SK-N-SH (cell line): Measurements from ENCODE around the gene ERMARD. TPM values are rescaled to one million over a fixed set of nuclear protein-coding genes. Genes with fewer than 3 reads are reported as not detected.

Experiments
- CTCF ChIA-PET: fragments of 300-600, 350-600 bp; formaldehyde crosslinking; extraction: SDS; loops from one replicate; lab custom pipeline; 2021; lab: Yijun Ruan, JAX
- POLR2A ChIA-PET: fragments of 350-600 bp; sonication (Branson Sonifier 250); formaldehyde crosslinking; extraction: SDS; loops from one replicate; lab custom pipeline; 2020; ENCODE audit warnings: antibody characterized with exemption, inconsistent platforms; lab: Yijun Ruan, JAX
- DNase-seq: peaks from one replicate; pipeline ENCODE4 v3.0.0; 2012
- H2AFZ ChIP-seq: fragments of 200-600 bp; sonication (generic); 2 replicates; pipeline ENCODE4 v1.8.1; 2016; ENCODE audit warnings: antibody characterized with exemption, mild to moderate bottlenecking, low read depth
- H3F3A ChIP-seq: fragments of 200-600 bp; sonication (generic); replicated peaks from 2 replicates; pipeline ENCODE3; 2016; ENCODE audit warnings: antibody characterized with exemption, mild to moderate bottlenecking; ENCODE audit not compliant: insufficient read depth
- H3K27ac ChIP-seq, 2 experiments: fragments of 200-500 bp in 1 of 2; fragments of 200-600 bp in 1 of 2; sonication (Bioruptor generic) in 1 of 2; sonication (generic), shearing (Covaris generic) in 1 of 2; 2 replicates each; pipeline versions ENCODE4 v1.5.1 to v1.6.1; 2014 to 2016; ENCODE audit warnings: low read depth in 2 of 2, inconsistent platforms in 1 of 2, low read length in 1 of 2, mild to moderate bottlenecking in 1 of 2, mixed read lengths in 1 of 2
- H3K27me3 ChIP-seq: fragments of 200-600 bp; sonication (generic), shearing (Covaris generic); 2 replicates; pipeline ENCODE4 v1.6.1; 2016; ENCODE audit warnings: mixed run types; ENCODE audit not compliant: insufficient read depth
- H3K36me3 ChIP-seq, 2 experiments: fragments of 200-500 bp in 1 of 2; fragments of 200-600 bp in 1 of 2; sonication (Bioruptor generic) in 1 of 2; sonication (generic) in 1 of 2; replicated peaks in 1 of 2; 2 replicates each; pipeline versions ENCODE3 to v1.5.1; 2014 to 2016; ENCODE audit warnings: low read length in 1 of 2, mild to moderate bottlenecking in 1 of 2; ENCODE audit not compliant: insufficient read depth in 2 of 2, control insufficient read depth in 1 of 2
- H3K4me1 ChIP-seq, 2 experiments: fragments of 200-500 bp in 1 of 2; fragments of 200-600 bp in 1 of 2; sonication (Bioruptor generic) in 1 of 2; sonication (generic), shearing (Covaris generic) in 1 of 2; 2 replicates each; pipeline versions ENCODE4 v1.5.1 to v1.6.1; 2014 to 2016; ENCODE audit warnings: low read depth in 1 of 2, low read length in 1 of 2, mixed run types in 1 of 2; ENCODE audit not compliant: insufficient read depth in 2 of 2, control insufficient read depth in 1 of 2
- H3K4me2 ChIP-seq: fragments of 200-600 bp; sonication (generic), shearing (Covaris generic); 2 replicates; pipeline ENCODE4 v1.6.1; 2017; ENCODE audit warnings: mixed run types
- H3K4me3 ChIP-seq, 2 experiments: fragments of 200-500 bp in 1 of 2; fragments of 200-600 bp in 1 of 2; sonication (Bioruptor generic) in 1 of 2; sonication (generic), shearing (Covaris generic) in 1 of 2; 2 replicates each; pipeline versions ENCODE4 v1.5.1 to v1.8.1; 2014 to 2016; ENCODE audit warnings: low read depth in 2 of 2, inconsistent platforms in 1 of 2, low read length in 1 of 2, mild to moderate bottlenecking in 1 of 2, mixed read lengths in 1 of 2, moderate library complexity in 1 of 2
- H3K79me2 ChIP-seq: fragments of 200-600 bp; sonication (generic); 2 replicates; pipeline ENCODE4 v1.8.1; 2017; ENCODE audit warnings: mild to moderate bottlenecking; ENCODE audit not compliant: insufficient read depth
- H3K9ac ChIP-seq: fragments of 200-600 bp; sonication (generic); 2 replicates; pipeline ENCODE4 v1.6.1; 2017; ENCODE audit warnings: mixed run types
- H3K9me2 ChIP-seq: fragments of 200-600 bp; sonication (generic); 2 replicates; pipeline ENCODE4 v1.6.1; 2017; ENCODE audit warnings: mixed run types
- H3K9me3 ChIP-seq: fragments of 200-600 bp; sonication (generic); 2 replicates; pipeline ENCODE4 v1.6.1; 2017; ENCODE audit warnings: mixed run types, mild to moderate bottlenecking, moderate library complexity
- H4K20me1 ChIP-seq: fragments of 200-600 bp; sonication (generic); 2 replicates; pipeline ENCODE4 v1.6.1; 2017; ENCODE audit warnings: mild to moderate bottlenecking, mixed run types; ENCODE audit not compliant: insufficient read depth
- CTCF ChIP-seq: fragments of 200-600 bp; sonication (generic); IDR thresholded peaks from 2 replicates; pipeline ENCODE4 v1.6.1; 2017; ENCODE audit warnings: antibody characterized with exemption, mild to moderate bottlenecking, moderate library complexity
- EZH2phosphoT487 ChIP-seq: fragments of 200-600 bp; sonication (generic); IDR thresholded peaks from 2 replicates; pipeline ENCODE4 v1.6.1; 2017; ENCODE audit warnings: low read depth, mixed run types, mild to moderate bottlenecking, antibody characterized with exemption, moderate library complexity, borderline replicate concordance
- FOXJ3 ChIP-seq: sonication (generic); formaldehyde crosslinking; IDR thresholded peaks from 2 replicates; pipeline ENCODE4 v1.5.1; 2020; ENCODE audit warnings: mild to moderate bottlenecking, missing genetic modification reagents
- GABPA ChIP-seq: IDR thresholded peaks from 2 replicates; pipeline ENCODE4 v1.4.0; 2012; ENCODE audit warnings: low read depth, mild to moderate bottlenecking
- GATA2 ChIP-seq: sonication (generic); formaldehyde crosslinking; IDR thresholded peaks from 2 replicates; pipeline ENCODE4 v1.5.0; 2020; ENCODE audit warnings: mild to moderate bottlenecking, missing genetic modification reagents
- IRF3 ChIP-seq: fragments of 150-350 bp; IDR thresholded peaks from 2 replicates; pipeline ENCODE4 v1.6.1; 2016; ENCODE audit warnings: mild to moderate bottlenecking, low read depth, low read length
- JUND ChIP-seq: IDR thresholded peaks from 2 replicates; pipeline ENCODE4 v1.4.0; 2012
- MEF2A ChIP-seq: IDR thresholded peaks from 2 replicates; pipeline ENCODE4 v1.4.0; 2012; ENCODE audit warnings: low read depth, borderline replicate concordance
- MXI1 ChIP-seq: IDR thresholded peaks from 2 replicates; pipeline ENCODE4 v1.6.1; 2012; ENCODE audit warnings: mild to moderate bottlenecking, low read depth, low read length, improper control_type of control experiment
- NRF1 ChIP-seq: IDR thresholded peaks from 2 replicates; pipeline ENCODE4 v1.6.1; 2012; ENCODE audit warnings: low read depth, mild to moderate bottlenecking, low read length
- POLR2AphosphoS5 ChIP-seq: IDR thresholded peaks from 2 replicates; pipeline ENCODE4 v1.6.1; 2012; ENCODE audit warnings: low read depth, low read length
- RAD21 ChIP-seq: IDR thresholded peaks from 2 replicates; pipeline ENCODE4 v1.6.1; 2012; ENCODE audit warnings: mild to moderate bottlenecking, low read length
- RXRA ChIP-seq: IDR thresholded peaks from 2 replicates; pipeline ENCODE4 v1.4.0; 2012; ENCODE audit warnings: low read depth, mild to moderate bottlenecking, borderline replicate concordance
- SMC3 ChIP-seq: IDR thresholded peaks from 2 replicates; pipeline ENCODE4 v1.6.1; 2012; ENCODE audit warnings: low read depth, low read length, improper control_type of control experiment
- TAF1 ChIP-seq: IDR thresholded peaks from 2 replicates; pipeline ENCODE4 v1.6.1; 2012; ENCODE audit warnings: low read depth, mild to moderate bottlenecking, low read length, moderate library complexity, borderline replicate concordance
- TCF12 ChIP-seq: IDR thresholded peaks from 2 replicates; pipeline ENCODE4 v1.4.0; 2012
- USF1 ChIP-seq: IDR thresholded peaks from 2 replicates; pipeline ENCODE4 v1.4.0; 2012; ENCODE audit warnings: low read depth, borderline replicate concordance
- WGBS: methylation state at CpG from one replicate; pipeline ENCODE4 v1.1.6; 2017; ENCODE audit warnings: low lambda C conversion rate; 5-methylcytosine and 5-hydroxymethylcytosine counted together
- polyA plus RNA-seq, 3 experiments: library from polyadenylated mRNA; depleted of rRNA; stranded (reverse); fragments of >200 nt; gene quantifications; 2 replicates each; pipeline ENCODE4 v1.2.3, GENCODE V29; 2012
- TF ChIP-seq, protein P1 (sequence below): IDR thresholded peaks from 2 replicates; pipeline ENCODE4 v1.6.1; 2012; ENCODE audit warnings: mild to moderate bottlenecking, low read depth, low read length, moderate library complexity
- TF ChIP-seq, protein P2 (sequence below): IDR thresholded peaks from 2 replicates; pipeline ENCODE4 v1.4.0; 2012; ENCODE audit warnings: low read depth
- TF ChIP-seq, protein P3 (sequence below): fragments of 150-350 bp; IDR thresholded peaks from 2 replicates; pipeline ENCODE4 v1.6.1; 2017; ENCODE audit warnings: antibody characterized with exemption, low read length, low read depth, borderline replicate concordance

Gene ERMARD
- polyA plus RNA-seq, 1 of the 3 experiments (the other 2 are of a cell fraction), result 43.2 TPM

DNA sequence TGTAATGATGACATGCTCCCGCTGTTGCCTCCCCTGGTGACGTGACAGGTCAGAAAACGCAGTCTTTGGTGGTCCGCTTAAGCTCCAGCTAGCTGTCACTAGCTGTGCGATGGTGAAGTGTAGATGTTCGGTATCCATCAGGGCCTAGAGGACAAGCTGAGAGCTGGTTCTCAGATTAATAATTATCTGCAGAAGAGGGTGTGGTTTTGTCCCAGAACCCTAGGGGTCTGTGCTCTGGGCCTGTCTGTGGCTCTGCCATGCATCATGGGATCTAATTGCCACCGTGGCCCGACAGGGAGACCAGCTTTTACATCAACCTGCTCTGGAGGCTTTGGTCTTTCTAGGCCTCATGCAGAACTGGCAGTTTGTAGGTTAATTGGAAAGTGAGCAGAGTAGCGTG is 34.1 kb downstream of the ERMARD start:
- DNase-seq, result no peak
- WGBS, result 96% methylated on average over 8 of the region's 9 CpGs
- no peak overlapping the region for H2AFZ ChIP-seq
- TF ChIP-seq RXRA (no peak), RAD21 (no peak), MXI1 (no peak), TAF1 (no peak), CTCF (no peak), NRF1 (no peak), FOXJ3 (no peak), USF1 (no peak), JUND (no peak), SMC3 (no peak), POLR2AphosphoS5 (no peak), MEF2A (no peak), GABPA (no peak), GATA2 (CRISPR knock-in tag) (no peak), TCF12 (no peak), EZH2phosphoT487 (no peak), IRF3 (no peak)
- TF ChIP-seq, protein P1, sequence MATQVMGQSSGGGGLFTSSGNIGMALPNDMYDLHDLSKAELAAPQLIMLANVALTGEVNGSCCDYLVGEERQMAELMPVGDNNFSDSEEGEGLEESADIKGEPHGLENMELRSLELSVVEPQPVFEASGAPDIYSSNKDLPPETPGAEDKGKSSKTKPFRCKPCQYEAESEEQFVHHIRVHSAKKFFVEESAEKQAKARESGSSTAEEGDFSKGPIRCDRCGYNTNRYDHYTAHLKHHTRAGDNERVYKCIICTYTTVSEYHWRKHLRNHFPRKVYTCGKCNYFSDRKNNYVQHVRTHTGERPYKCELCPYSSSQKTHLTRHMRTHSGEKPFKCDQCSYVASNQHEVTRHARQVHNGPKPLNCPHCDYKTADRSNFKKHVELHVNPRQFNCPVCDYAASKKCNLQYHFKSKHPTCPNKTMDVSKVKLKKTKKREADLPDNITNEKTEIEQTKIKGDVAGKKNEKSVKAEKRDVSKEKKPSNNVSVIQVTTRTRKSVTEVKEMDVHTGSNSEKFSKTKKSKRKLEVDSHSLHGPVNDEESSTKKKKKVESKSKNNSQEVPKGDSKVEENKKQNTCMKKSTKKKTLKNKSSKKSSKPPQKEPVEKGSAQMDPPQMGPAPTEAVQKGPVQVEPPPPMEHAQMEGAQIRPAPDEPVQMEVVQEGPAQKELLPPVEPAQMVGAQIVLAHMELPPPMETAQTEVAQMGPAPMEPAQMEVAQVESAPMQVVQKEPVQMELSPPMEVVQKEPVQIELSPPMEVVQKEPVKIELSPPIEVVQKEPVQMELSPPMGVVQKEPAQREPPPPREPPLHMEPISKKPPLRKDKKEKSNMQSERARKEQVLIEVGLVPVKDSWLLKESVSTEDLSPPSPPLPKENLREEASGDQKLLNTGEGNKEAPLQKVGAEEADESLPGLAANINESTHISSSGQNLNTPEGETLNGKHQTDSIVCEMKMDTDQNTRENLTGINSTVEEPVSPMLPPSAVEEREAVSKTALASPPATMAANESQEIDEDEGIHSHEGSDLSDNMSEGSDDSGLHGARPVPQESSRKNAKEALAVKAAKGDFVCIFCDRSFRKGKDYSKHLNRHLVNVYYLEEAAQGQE, result no peak
- TF ChIP-seq, protein P2, sequence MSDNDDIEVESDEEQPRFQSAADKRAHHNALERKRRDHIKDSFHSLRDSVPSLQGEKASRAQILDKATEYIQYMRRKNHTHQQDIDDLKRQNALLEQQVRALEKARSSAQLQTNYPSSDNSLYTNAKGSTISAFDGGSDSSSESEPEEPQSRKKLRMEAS, result no peak
- TF ChIP-seq, protein P3, sequence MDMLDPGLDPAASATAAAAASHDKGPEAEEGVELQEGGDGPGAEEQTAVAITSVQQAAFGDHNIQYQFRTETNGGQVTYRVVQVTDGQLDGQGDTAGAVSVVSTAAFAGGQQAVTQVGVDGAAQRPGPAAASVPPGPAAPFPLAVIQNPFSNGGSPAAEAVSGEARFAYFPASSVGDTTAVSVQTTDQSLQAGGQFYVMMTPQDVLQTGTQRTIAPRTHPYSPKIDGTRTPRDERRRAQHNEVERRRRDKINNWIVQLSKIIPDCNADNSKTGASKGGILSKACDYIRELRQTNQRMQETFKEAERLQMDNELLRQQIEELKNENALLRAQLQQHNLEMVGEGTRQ, result no peak
- peaks cover 0 to 7% of the 10 kb centered on the region in 2 experiments; a peak in 1 of 4 replicates for H3K4me1 ChIP-seq
- H4K20me1 ChIP-seq, result no peaks in the 10 kb centered on the region
- H3K9me2 ChIP-seq, result no peaks in the 10 kb centered on the region
- H3K4me2 ChIP-seq, result no peak overlapping the region
- no peaks in the 10 kb centered on the region for H3F3A ChIP-seq
- H3K79me2 ChIP-seq, result no peaks in the 10 kb centered on the region
- CTCF ChIA-PET, result interaction anchor here (0.9 kb wide), 1 partner anchor 731 kb away, joined by 3 read pairs; no protein-coding TSS in a partner anchor
- no peak overlapping the region for H3K4me3 ChIP-seq
- no peak overlapping the region for H3K9ac ChIP-seq
- H3K27ac ChIP-seq, result no peak overlapping the region
- H3K9me3 ChIP-seq, result no peaks in the 10 kb centered on the region
- H3K36me3 ChIP-seq, result peaks cover 0 to 7% of the 10 kb centered on the region in 2 experiments
- H3K27me3 ChIP-seq, result no peaks in the 10 kb centered on the region
- POLR2A ChIA-PET, result no interaction called here
